ENCODE data around the gene TMEM208. TPM values are rescaled to one million over a fixed set of nuclear protein-coding genes. Genes with fewer than 3 reads are reported as not detected.

TMEM208 gene
- total and polyA plus RNA-seq, 2 of the 13 experiments (the other 11 are each of a cell fraction or from before 2014, with no cell fraction given), result 58.8 to 72.9 TPM

- TF ChIP-seq HNF4A (CRISPR knock-in tag; IDR thresholded peaks at IDR 0.05) (peak; percentile 58), MED1 (CRISPR knock-in tag; IDR thresholded peaks at IDR 0.05) (peak; percentile 82), CBX2 (IDR thresholded peaks at IDR 0.05; ENCODE audit: low read depth, low read length) (no peak), CBX2 (CRISPR knock-in tag; IDR thresholded peaks at IDR 0.05; ENCODE audit: low read depth) (0 out of 2 replicates have a peak, but pooled peaks have one; percentile 33), ARID2 (CRISPR knock-in tag; IDR thresholded peaks at IDR 0.05; ENCODE audit: borderline replicate concordance) (no peak), TRIM24 (CRISPR knock-in tag; IDR thresholded peaks at IDR 0.05) (no peak), DNMT1 (CRISPR knock-in tag; IDR thresholded peaks at IDR 0.05) (peak; percentile 77; the same call in 1 of the 2 replicates), ELF4 (CRISPR knock-in tag; IDR thresholded peaks at IDR 0.05; ENCODE audit: borderline replicate concordance) (no peak), HMGA1 (CRISPR knock-in tag; conservative IDR thresholded peaks at IDR 0.05) (no peak), ZFP82 (CRISPR knock-in tag; IDR thresholded peaks at IDR 0.05; ENCODE audit: borderline replicate concordance) (0 out of 2 replicates have a peak, but pooled peaks have one; percentile 77), ZNF747 (CRISPR knock-in tag; IDR thresholded peaks at IDR 0.05; ENCODE audit: borderline replicate concordance) (peak; percentile 82; the same call in 1 of the 2 replicates), ZFAT (CRISPR knock-in tag; conservative IDR thresholded peaks at IDR 0.05) (no peak), TBX2 (CRISPR knock-in tag; IDR thresholded peaks at IDR 0.05; ENCODE audit: borderline replicate concordance) (peak; percentile 80), REXO4 (CRISPR knock-in tag; IDR thresholded peaks at IDR 0.05; ENCODE audit: borderline replicate concordance) (no peak), ZSCAN12 (CRISPR knock-in tag; IDR thresholded peaks at IDR 0.05) (no peak), SETDB1 (CRISPR knock-in tag; IDR thresholded peaks at IDR 0.05; ENCODE audit: borderline replicate concordance) (no peak), ETV6 (CRISPR knock-in tag; conservative IDR thresholded peaks at IDR 0.05) (peak; percentile 98), ZNF619 (CRISPR knock-in tag; IDR thresholded peaks at IDR 0.05) (0 out of 2 replicates have a peak, but pooled peaks have one; percentile 60), KLF12 (CRISPR knock-in tag; IDR thresholded peaks at IDR 0.05; ENCODE audit: borderline replicate concordance) (peak; percentile 41; the same call in 1 of the 2 replicates), HNRNPH1 (optimal IDR thresholded peaks at IDR 0.05; ENCODE audit: low read depth, low read length) (no peak), NFYB (CRISPR knock-in tag; IDR thresholded peaks at IDR 0.05) (peak; percentile 41; the same call in 1 of the 2 replicates), SATB2 (CRISPR knock-in tag; IDR thresholded peaks at IDR 0.05) (peak; percentile 68; the same call in 1 of the 2 replicates), ZNF678 (CRISPR knock-in tag; IDR thresholded peaks at IDR 0.05) (0 out of 2 replicates have a peak, but pooled peaks have one; percentile 57), AGO2 (optimal IDR thresholded peaks at IDR 0.05; ENCODE audit: low read depth, low read length) (no peak), MTA1 (CRISPR knock-in tag; IDR thresholded peaks at IDR 0.05; ENCODE audit: borderline replicate concordance) (peak; percentile 25; the same call in 1 of the 2 replicates), SNAPC2 (CRISPR knock-in tag; IDR thresholded peaks at IDR 0.05) (0 out of 2 replicates have a peak, but pooled peaks have one; percentile 27), CEBPZ (IDR thresholded peaks at IDR 0.05; ENCODE audit: low read length) (no peak), GFI1 (CRISPR knock-in tag; IDR thresholded peaks at IDR 0.05; ENCODE audit: borderline replicate concordance) (peak; percentile 19; the same call in 1 of the 2 replicates)
- TF ChIP-seq, protein P1, sequence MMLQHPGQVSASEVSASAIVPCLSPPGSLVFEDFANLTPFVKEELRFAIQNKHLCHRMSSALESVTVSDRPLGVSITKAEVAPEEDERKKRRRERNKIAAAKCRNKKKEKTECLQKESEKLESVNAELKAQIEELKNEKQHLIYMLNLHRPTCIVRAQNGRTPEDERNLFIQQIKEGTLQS (CRISPR knock-in tag; IDR thresholded peaks at IDR 0.05), result peak; percentile 77
These were observed 41.8 kb upstream of the TMEM208 start (continued) for GRCh38 chr16:67184995-67185650.

Data from HepG2 (cell line).